Measurements from ENCODE around the gene ADCY1.

DNA sequence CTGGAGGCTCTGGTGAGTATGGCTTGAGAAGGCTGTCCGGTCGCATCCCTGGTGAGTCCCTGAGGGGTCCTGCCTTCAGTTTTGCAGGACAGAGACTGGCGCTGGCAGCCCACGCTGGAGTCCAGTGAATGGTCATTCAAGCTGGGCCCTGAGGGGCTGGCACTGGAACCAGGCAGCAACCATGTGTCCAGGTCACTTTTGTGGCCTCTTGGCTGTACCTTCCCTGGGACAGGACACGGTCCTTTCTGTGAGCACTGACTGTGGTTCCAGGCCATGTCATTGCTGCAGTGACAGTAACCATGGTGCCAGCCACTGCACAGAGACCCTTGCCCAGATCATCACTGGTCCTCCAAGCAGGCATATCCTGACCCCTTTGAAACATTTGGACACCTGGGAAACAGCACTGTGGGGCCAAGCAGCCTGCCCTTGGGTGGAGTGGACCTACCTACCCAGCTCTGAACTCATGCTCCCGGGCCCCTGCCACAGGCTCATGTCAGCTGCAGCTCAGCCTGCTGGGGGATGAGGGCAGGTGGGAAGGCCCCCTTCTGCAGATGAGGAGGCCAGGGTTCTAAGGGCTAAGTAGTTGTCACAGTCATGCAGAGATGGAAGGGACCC is 72.1 kb downstream of the ADCY1 start:
- TF ChIP-seq, protein P1, sequence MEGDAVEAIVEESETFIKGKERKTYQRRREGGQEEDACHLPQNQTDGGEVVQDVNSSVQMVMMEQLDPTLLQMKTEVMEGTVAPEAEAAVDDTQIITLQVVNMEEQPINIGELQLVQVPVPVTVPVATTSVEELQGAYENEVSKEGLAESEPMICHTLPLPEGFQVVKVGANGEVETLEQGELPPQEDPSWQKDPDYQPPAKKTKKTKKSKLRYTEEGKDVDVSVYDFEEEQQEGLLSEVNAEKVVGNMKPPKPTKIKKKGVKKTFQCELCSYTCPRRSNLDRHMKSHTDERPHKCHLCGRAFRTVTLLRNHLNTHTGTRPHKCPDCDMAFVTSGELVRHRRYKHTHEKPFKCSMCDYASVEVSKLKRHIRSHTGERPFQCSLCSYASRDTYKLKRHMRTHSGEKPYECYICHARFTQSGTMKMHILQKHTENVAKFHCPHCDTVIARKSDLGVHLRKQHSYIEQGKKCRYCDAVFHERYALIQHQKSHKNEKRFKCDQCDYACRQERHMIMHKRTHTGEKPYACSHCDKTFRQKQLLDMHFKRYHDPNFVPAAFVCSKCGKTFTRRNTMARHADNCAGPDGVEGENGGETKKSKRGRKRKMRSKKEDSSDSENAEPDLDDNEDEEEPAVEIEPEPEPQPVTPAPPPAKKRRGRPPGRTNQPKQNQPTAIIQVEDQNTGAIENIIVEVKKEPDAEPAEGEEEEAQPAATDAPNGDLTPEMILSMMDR (optimal IDR thresholded peaks at IDR 0.05 in 1 of 3, IDR thresholded peaks at IDR 0.05 in 1 of 3, conservative IDR thresholded peaks at IDR 0.05 in 1 of 3; ENCODE audit: extremely low read depth in 1 of 3, insufficient read depth in 2 of 3, low read length in 3 of 3), result no peak
- no peak for TF ChIP-seq EZH2 (IDR thresholded peaks at IDR 0.05; ENCODE audit: low read length)
